ENCODE results near the gene APOE. TPM values are rescaled to one million over a fixed set of nuclear protein-coding genes. Genes with fewer than 3 reads are reported as not detected.
"Not testable (repeated sequence)": the region's sequence is repeated elsewhere in the genome, so short reads cannot be mapped to it uniquely, and the experiment has no call there.

APOE gene
- total RNA-seq, 1 experiment from 2014 or later = 2,018 TPM

DNA sequence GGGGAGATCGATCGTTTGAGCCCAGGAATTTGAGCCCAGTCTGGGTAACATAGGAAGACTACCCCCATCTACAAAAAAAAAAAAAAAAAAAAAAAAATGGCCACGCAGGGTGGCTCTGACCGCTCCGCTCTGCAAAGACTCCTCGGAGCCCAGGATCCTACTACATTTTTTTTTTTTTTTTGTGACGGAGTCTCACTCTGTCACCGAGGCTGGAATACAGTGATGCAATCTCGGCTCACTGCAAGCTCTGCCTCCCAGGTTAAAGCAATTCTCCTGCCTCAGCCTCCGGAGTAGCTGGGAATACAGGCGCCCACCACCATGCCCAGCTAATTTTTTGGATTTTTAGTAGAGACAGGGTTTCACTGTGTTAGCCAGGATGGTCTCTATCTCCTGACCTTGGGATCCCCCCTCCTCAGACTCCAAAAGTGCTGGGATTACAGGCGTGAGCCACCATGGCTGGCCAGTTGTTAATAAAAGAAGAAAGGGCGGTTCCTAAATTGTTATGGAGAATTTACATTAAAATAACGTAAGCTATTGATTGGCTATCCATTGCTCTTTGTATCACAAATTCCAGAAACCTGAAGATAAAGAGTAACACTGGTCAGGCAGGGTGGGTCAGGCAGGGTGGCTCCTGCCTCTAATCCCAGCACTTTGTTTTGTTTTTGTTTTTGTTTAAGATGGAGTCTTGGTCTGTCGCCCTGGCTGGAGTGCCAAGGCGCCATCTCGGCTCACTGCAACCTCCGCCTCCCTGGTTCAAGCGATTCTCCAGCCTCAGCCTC lies 22.8 kb upstream of the APOE start:
- in situ Hi-C loops (cut with HindIII; ENCODE audit: low sequenced_read_pairs); DNase-seq (ENCODE audit: low spot score): not testable (repeated sequence)

DNA sequence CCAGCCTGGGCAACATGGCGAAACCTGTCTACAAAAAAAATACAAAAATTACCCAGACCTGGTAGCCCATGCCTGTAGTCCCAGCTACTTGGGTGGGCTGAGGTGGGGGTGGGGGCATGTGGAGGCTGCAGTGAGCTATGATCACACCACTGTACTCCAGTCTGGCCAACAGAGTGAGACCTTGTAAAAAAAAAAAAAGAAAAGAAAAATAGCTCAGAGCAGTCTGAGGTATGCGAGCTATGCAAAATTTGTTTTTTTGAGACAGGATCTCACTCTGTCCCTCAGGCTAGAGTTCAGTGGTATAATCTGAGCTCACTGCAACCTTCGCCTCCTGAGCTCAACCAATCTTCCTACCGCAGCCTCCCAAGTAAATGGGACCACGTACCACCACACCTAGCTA lies 21.7 kb upstream of the APOE start:
- no peak for DNase-seq (ENCODE audit: low spot score)
- in situ Hi-C loops (cut with HindIII; ENCODE audit: low sequenced_read_pairs) = no loop called here

- in situ Hi-C loops (cut with HindIII; ENCODE audit: low sequenced_read_pairs) = no loop called here
Observed at GRCh38 chr19:44884566-44884965, 21.0 kb upstream of the APOE start.

GRCh38 chr19:44886141-44886540 lies 19.5 kb upstream of the APOE start:
- DNase-seq (ENCODE audit: low spot score) = no peak
- in situ Hi-C loops (cut with HindIII; ENCODE audit: low sequenced_read_pairs) = no loop called here

More at GRCh38 chr19:44884566-44884965, 21.0 kb upstream of the APOE start:
- no peak for DNase-seq (ENCODE audit: low spot score)

DNA sequence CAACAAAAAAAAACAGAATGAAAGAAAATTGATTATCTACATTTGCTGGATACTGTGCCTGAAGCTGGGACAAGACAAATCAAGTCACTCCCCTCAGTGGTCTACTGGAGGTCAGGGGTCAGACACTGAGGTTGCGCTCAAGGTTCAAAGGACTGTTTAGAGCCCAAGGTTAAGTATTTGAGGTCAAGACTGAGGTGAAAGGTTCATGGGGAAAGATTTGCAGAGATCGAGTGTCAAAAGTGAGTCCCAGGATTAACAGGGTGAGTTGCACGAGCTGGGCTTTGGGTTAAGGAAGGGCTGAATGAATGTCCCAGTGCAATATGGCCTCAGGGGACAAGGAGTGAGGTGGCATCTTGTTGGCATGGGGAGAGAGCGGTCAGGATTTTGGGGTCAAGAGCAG lies 17.9 kb upstream of the APOE start:
- in situ Hi-C loops (cut with HindIII; ENCODE audit: low sequenced_read_pairs) = no loop called here

DNA sequence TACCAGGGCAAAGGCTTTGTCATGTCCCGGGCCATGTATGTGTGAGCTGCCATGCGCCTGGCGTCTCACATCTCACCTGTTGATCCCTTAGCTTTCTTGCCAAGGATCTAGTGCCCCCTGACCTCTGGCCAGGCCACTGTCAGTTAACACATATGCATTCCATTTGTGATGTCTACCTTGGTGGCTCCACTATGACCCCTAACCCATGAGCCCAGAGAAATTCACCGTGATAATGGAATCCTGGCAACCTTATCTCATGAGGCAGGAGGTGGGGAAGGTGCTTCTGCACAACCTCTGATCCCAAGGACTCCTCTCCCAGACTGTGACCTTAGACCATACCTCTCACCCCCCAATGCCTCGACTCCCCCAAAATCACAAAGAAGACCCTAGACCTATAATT lies 17.3 kb upstream of the APOE start:
- DNase-seq (ENCODE audit: low spot score); in situ Hi-C loops (cut with HindIII; ENCODE audit: low sequenced_read_pairs): not testable (repeated sequence)

More for the DNA sequence above, 17.9 kb upstream of the APOE start:
- no peak for DNase-seq (ENCODE audit: low spot score)

- in situ Hi-C loops (cut with HindIII; ENCODE audit: low sequenced_read_pairs) = no loop called here
- no peak for DNase-seq (ENCODE audit: low spot score)
Observed at GRCh38 chr19:44889830-44890365, 15.7 kb upstream of the APOE start.

DNA sequence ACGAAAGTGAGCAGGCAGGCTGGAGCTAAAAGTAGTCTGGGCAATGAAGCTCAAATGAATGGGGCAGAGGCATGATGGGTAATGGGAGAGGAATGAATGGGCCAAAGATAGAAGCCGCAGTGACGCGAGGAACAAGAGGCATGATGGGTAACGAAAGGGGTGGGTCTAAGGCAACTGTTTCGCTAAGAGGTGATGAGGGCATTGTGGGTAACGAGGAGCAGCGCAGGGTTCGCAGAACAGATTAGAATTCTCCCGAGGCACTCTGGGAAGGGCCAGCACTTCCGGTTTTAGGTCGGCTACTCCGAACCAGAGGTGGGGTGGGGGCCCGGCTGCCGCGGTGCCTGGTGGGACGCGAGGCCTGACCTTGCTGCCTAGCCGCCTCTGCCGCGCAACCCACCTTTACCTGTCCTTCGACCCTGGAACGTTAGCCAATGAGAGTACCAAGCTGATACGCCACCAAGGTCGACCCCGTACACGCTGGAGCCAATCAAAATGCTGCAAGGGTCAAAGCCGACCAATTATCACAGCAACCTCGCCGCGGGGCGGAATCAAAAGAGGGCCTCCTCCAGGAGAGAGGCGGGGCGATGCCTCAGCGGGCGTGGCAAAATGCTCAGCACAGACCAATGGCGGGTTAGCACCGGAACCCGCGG lies 15.1 kb upstream of the APOE start:
- in situ Hi-C loops (cut with HindIII; ENCODE audit: low sequenced_read_pairs) = no loop called here
- peak; percentile 100 for DNase-seq (ENCODE audit: low spot score)

- DNase-seq (ENCODE audit: low spot score) = no peak
- in situ Hi-C loops (cut with HindIII; ENCODE audit: low sequenced_read_pairs) = no loop called here
Observed at GRCh38 chr19:44891016-44891882, 14.3 kb upstream of the APOE start, which contains the start of gene TOMM40. TOMM40 (plus strand) TSS chr19:44891254; CDS start chr19:44891416, 162 bp downstream.

DNA sequence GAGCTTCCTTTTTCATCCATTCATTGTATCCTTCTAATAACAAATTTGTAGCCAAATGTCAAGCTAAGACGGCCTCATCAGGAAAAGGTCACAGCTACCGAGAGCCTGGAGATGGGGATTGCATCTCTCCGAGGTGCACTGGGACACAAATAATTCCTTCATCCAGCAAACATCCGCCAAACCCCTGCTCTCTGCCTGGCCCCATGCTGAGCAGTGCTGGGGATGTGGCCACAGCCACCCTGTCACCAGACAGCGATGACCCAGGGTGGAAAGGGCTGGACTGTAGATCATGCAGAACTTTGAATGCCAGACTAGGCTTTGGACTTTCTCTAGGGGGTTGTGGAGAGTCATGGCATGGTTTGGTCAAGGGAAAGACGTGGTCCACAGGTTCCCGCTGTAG lies 12.7 kb upstream of the APOE start:
- in situ Hi-C loops (cut with HindIII; ENCODE audit: low sequenced_read_pairs) = no loop called here

GRCh38 chr19:44893332-44894051 lies 12.1 kb upstream of the APOE start:
- in situ Hi-C loops (cut with HindIII; ENCODE audit: low sequenced_read_pairs) = no loop called here
- no peak for DNase-seq (ENCODE audit: low spot score)

More for the DNA sequence above, 12.7 kb upstream of the APOE start:
- DNase-seq (ENCODE audit: low spot score) = no peak

GRCh38 chr19:44894052-44894400 lies 11.6 kb upstream of the APOE start:
- in situ Hi-C loops (cut with HindIII; ENCODE audit: low sequenced_read_pairs) = no loop called here
- no peak for DNase-seq (ENCODE audit: low spot score)

- DNase-seq (ENCODE audit: low spot score) = no peak
Observed at GRCh38 chr19:44894946-44895345, 10.7 kb upstream of the APOE start.

GRCh38 chr19:44897835-44898234 lies 7.8 kb upstream of the APOE start:
- in situ Hi-C loops (cut with HindIII; ENCODE audit: low sequenced_read_pairs) = no loop called here
- DNase-seq (ENCODE audit: low spot score) = no peak

More at GRCh38 chr19:44894946-44895345, 10.7 kb upstream of the APOE start:
- in situ Hi-C loops (cut with HindIII; ENCODE audit: low sequenced_read_pairs) = no loop called here

- no peak for DNase-seq (ENCODE audit: low spot score)
- in situ Hi-C loops (cut with HindIII; ENCODE audit: low sequenced_read_pairs) = no loop called here
Observed at GRCh38 chr19:44900328-44901244, 5.0 kb upstream of the APOE start.

GRCh38 chr19:44903216-44903601 lies 2.4 kb upstream of the APOE start:
- no peak for DNase-seq (ENCODE audit: low spot score)
- in situ Hi-C loops (cut with HindIII; ENCODE audit: low sequenced_read_pairs) = no loop called here

GRCh38 chr19:44903602-44904425 lies 1.8 kb upstream of the APOE start:
- in situ Hi-C loops (cut with HindIII; ENCODE audit: low sequenced_read_pairs) = no loop called here
- peak; percentile 61 for DNase-seq (ENCODE audit: low spot score)
